PFSK-1 (cell line): ENCODE measurements around the gene DLX4.

Experiments used
- FOXP2 ChIP-seq: optimal IDR thresholded peaks from 2 replicates; pipeline ENCODE3; 2011; ENCODE audit warnings: borderline replicate concordance, control low read depth, inconsistent platforms; ENCODE audit not compliant: insufficient read depth; ENCODE audit errors: extremely low read length, extremely low read depth
- POLR2AphosphoS5 ChIP-seq: IDR thresholded peaks from 2 replicates; pipeline ENCODE4 v1.6.1; 2012; ENCODE audit warnings: low read depth, mild to moderate bottlenecking, control low read depth, low read length, moderate library complexity
- SIN3A ChIP-seq: IDR thresholded peaks from 2 replicates; pipeline ENCODE4 v1.6.1; 2012; ENCODE audit warnings: mild to moderate bottlenecking, low read length, moderate library complexity, borderline replicate concordance; ENCODE audit not compliant: insufficient read depth
- TF ChIP-seq, protein P1 (sequence below), 2 experiments: IDR thresholded peaks; 2 replicates each; pipeline versions ENCODE4 v1.6.1 to v1.8.0; 2011 to 2012; ENCODE audit warnings: low read depth in 2 of 2, low read length in 2 of 2, control low read depth in 1 of 2, inconsistent platforms in 1 of 2, mild to moderate bottlenecking in 1 of 2, moderate library complexity in 1 of 2; ENCODE audit not compliant: insufficient read depth in 1 of 2

DNA sequence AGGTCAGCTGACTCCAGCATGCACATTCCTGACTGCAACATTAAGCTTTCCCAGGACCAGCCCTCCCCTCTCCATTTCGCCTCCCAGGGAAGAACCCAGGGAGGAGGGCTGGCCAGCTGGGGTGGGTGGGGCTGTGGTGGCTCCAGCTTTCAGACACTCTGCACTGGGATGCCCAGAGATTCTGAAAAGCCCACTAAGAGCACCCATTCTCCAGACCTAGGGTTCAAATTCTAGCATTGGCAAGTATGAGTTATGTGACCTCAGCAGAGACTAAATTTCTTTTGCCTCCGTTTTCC lies 18.2 kb downstream of the DLX4 start:
- no peak for TF ChIP-seq POLR2AphosphoS5
- TF ChIP-seq, protein P1, sequence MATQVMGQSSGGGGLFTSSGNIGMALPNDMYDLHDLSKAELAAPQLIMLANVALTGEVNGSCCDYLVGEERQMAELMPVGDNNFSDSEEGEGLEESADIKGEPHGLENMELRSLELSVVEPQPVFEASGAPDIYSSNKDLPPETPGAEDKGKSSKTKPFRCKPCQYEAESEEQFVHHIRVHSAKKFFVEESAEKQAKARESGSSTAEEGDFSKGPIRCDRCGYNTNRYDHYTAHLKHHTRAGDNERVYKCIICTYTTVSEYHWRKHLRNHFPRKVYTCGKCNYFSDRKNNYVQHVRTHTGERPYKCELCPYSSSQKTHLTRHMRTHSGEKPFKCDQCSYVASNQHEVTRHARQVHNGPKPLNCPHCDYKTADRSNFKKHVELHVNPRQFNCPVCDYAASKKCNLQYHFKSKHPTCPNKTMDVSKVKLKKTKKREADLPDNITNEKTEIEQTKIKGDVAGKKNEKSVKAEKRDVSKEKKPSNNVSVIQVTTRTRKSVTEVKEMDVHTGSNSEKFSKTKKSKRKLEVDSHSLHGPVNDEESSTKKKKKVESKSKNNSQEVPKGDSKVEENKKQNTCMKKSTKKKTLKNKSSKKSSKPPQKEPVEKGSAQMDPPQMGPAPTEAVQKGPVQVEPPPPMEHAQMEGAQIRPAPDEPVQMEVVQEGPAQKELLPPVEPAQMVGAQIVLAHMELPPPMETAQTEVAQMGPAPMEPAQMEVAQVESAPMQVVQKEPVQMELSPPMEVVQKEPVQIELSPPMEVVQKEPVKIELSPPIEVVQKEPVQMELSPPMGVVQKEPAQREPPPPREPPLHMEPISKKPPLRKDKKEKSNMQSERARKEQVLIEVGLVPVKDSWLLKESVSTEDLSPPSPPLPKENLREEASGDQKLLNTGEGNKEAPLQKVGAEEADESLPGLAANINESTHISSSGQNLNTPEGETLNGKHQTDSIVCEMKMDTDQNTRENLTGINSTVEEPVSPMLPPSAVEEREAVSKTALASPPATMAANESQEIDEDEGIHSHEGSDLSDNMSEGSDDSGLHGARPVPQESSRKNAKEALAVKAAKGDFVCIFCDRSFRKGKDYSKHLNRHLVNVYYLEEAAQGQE (IDR thresholded peaks at IDR 0.05; ENCODE audit: insufficient read depth in 1 of 2, low read depth in 2 of 2, low read length in 2 of 2), result no peak
- no peak for TF ChIP-seq SIN3A
- TF ChIP-seq FOXP2, result no peak
